IPS-NIHi7 (cell line): Measurements from ENCODE around the gene IGFBPL1.

Source experiments
- DNase-seq: peaks from one replicate; pipeline ENCODE4 v3.0.0; 2012; ENCODE audit warnings: mixed read lengths; ENCODE audit errors: extremely low spot score

IGFBPL1 gene

GRCh38 chr9:38356851-38357250, 67.4 kb downstream of the IGFBPL1 start:
- DNase-seq: no peak
